Lung (tissue), 12 donors: ENCODE data around the gene ATP1B3. TPM values are rescaled to one million over a fixed set of nuclear protein-coding genes. Genes with fewer than 3 reads are reported as not detected.

Experiments
- ATAC-seq: fragments of 200-7000 bp; cut with Tn5 transposase; one replicate; pipeline ENCODE4 v1.9.1; 2020; ENCODE audit warnings: moderate number of reproducible peaks; ENCODE audit not compliant: insufficient read depth, low FRiP score
- DNase-seq, 3 donors: peaks; one replicate each; pipeline ENCODE4 v3.0.0-alpha.2; 2013 to 2017
- H3K27ac ChIP-seq, 2 donors: one replicate each; pipeline ENCODE4 v1.5.1; 2013; ENCODE audit warnings: mild to moderate bottlenecking in 2 of 2, moderate library complexity in 2 of 2, control low read depth in 1 of 2, inconsistent platforms in 1 of 2, low read depth in 1 of 2, low read length in 1 of 2
- H3K27me3 ChIP-seq, 3 donors: one replicate each; pipeline ENCODE4 v1.5.1; 2013; ENCODE audit warnings: low read length in 2 of 3; ENCODE audit not compliant: control insufficient read depth in 3 of 3, insufficient read depth in 3 of 3
- H3K36me3 ChIP-seq, 4 donors: one replicate each; pipeline ENCODE4 v1.5.1; 2013; ENCODE audit warnings: low read length in 4 of 4, mild to moderate bottlenecking in 1 of 4, moderate library complexity in 1 of 4; ENCODE audit not compliant: control insufficient read depth in 4 of 4, insufficient read depth in 4 of 4
- H3K4me1 ChIP-seq, 5 donors: one replicate each; pipeline ENCODE4 v1.5.1; 2013; ENCODE audit warnings: low read length in 5 of 5, mild to moderate bottlenecking in 2 of 5, moderate library complexity in 1 of 5; ENCODE audit not compliant: control insufficient read depth in 5 of 5, insufficient read depth in 5 of 5
- H3K4me3 ChIP-seq: one replicate; pipeline ENCODE4 v1.5.1; 2013; ENCODE audit warnings: mild to moderate bottlenecking, control low read depth, moderate library complexity
- H3K9ac ChIP-seq, 2 donors: one replicate each; pipeline ENCODE4 v1.5.1; 2013; ENCODE audit warnings: low read length in 2 of 2, control low read depth in 1 of 2; ENCODE audit not compliant: insufficient read depth in 1 of 2
- H3K9me3 ChIP-seq, 4 donors: one replicate each; pipeline ENCODE4 v1.5.1; 2013; ENCODE audit warnings: low read length in 3 of 4, mild to moderate bottlenecking in 1 of 4, moderate library complexity in 1 of 4; ENCODE audit not compliant: control insufficient read depth in 4 of 4, insufficient read depth in 3 of 4
- CTCF ChIP-seq: IDR thresholded peaks from 2 replicates; pipeline ENCODE4 v1.5.1; 2012; ENCODE audit warnings: mild to moderate bottlenecking; ENCODE audit errors: control extremely low read depth, extremely low read depth
- WGBS, 2 donors: extraction: QIAGEN DNeasy Blood & Tissue Kit; methylation state at CpG; one replicate each; pipeline ENCODE4 v1.1.7; 2013; 5-methylcytosine and 5-hydroxymethylcytosine counted together
- polyA plus RNA-seq, 2 donors: library from polyadenylated mRNA; stranded (reverse); fragments of 200-250 nt; gene quantifications; one replicate each; pipeline ENCODE4 v1.2.1, GENCODE V29; 2013
- total RNA-seq, 2 donors: library from RNA; depleted of rRNA in 1 of 2; stranded (reverse); fragments of >200 nt in 1 of 2; gene quantifications; one replicate each; pipeline ENCODE4 v1.2.1, GENCODE V29; 2014 to 2021
- donor health status: control.
- donor health status: control.
- donor health status: Bipolar disorder and iron deficiency.
- donor health status: healthy.
- donor health status: DM: yes; HTN: yes; CAD: no.

The ATP1B3 gene
- total and polyA plus RNA-seq, 4 donors = 33.4 to 160 (median 128) TPM

- WGBS, 2 donors = 69 to 83% methylated on average over 4 of the region's 4 CpGs
- no peak overlapping the region for H3K9ac ChIP-seq
- no peak for TF ChIP-seq CTCF
- H3K36me3 ChIP-seq = no peaks in the 10 kb centered on the region
- H3K4me3 ChIP-seq = no peak overlapping the region
- no peak for DNase-seq
- no peaks in the 10 kb centered on the region for H3K9me3 ChIP-seq
- no peak for ATAC-seq
- H3K27ac ChIP-seq = no peak overlapping the region
- peaks cover 0 to 6% (median 0%) of the 10 kb centered on the region in 5 donors for H3K4me1 ChIP-seq
- H3K27me3 ChIP-seq = no peaks in the 10 kb centered on the region
These were observed 12.0 kb upstream of the ATP1B3 start for GRCh38 chr3:141864281-141864970.

GRCh38 chr3:141865101-141865500 is 11.3 kb upstream of the ATP1B3 start:
- Histone ChIP-seq H3K9ac (no peak overlapping the region), H3K27me3 (no peaks in the 10 kb centered on the region), H3K4me3 (no peak overlapping the region), H3K27ac (no peak overlapping the region), H3K36me3 (no peaks in the 10 kb centered on the region), H3K9me3 (no peaks in the 10 kb centered on the region), H3K4me1 (peaks cover 0 to 6% (median 0%) of the 10 kb centered on the region in 5 donors)
- no peak for ATAC-seq
- DNase-seq = no peak
- no peak for TF ChIP-seq CTCF
- WGBS, 2 donors = 96 to 98% methylated on average over 9 of the region's 9 CpGs

GRCh38 chr3:141870091-141870687 is 6.3 kb upstream of the ATP1B3 start:
- no peak overlapping the region for H3K4me3 ChIP-seq
- no peak for TF ChIP-seq CTCF
- H3K36me3 ChIP-seq = no peaks in the 10 kb centered on the region
- H3K4me1 ChIP-seq = peaks cover 0 to 4% (median 0%) of the 10 kb centered on the region in 5 donors
- WGBS, 2 donors = 83 to 86% methylated on average over 6 of the region's 6 CpGs
- no peak overlapping the region for H3K27ac ChIP-seq
- no peaks in the 10 kb centered on the region for H3K27me3 ChIP-seq
- DNase-seq (no peak), ATAC-seq (no peak)
- no peak overlapping the region for H3K9ac ChIP-seq
- H3K9me3 ChIP-seq = no peaks in the 10 kb centered on the region
